HG02943 (cell line): Measurements from ENCODE around the gene ARHGAP26.

Experiments used
- ATAC-seq: cut with Tn5 transposase; IDR thresholded peaks from one replicate; pipeline ENCODE4 v1.9.1; 2021; ENCODE audit warnings: mild to moderate bottlenecking, low read depth, moderate library complexity; ENCODE audit not compliant: unreplicated experiment

Gene ARHGAP26

DNA sequence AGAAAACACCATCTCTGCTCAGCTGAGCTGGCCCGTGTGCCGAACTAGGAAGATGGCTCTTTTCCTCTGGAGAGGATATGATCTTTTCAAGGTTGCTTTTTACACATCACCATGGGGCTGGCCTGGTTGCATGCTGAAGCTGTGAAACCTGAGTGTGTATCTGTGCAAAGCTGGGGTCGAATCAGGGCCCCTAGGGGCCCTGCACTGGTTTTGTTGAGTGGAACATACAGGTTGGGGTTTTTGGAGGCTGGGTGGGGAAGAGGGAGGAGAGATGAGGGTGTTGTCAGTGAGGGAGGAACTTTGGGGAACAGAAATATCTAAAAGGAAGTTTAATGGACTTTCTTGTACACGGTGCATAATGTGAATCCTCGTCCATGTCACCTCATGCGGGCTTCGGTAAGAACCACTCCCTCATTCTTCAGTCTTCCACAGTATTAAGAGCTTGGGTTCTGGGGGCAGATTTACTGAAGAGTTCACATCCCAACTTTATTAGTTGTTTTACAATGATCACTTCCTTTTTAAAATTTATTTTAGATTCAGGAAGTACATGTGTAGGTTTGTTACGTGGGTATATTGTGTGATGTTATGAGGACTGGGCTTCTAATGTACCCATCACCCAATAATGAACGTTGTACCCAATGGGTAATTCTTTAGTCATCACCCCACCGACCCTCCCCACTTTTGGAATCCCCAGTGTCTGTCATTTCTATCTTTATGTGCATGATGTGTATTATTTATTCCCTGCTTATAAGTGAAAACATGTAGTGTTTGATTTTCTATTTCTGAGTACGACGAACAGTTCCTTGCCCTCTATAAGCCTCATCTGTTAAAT, 395.1 kb downstream of the ARHGAP26 start:
- no peak for ATAC-seq

DNA sequence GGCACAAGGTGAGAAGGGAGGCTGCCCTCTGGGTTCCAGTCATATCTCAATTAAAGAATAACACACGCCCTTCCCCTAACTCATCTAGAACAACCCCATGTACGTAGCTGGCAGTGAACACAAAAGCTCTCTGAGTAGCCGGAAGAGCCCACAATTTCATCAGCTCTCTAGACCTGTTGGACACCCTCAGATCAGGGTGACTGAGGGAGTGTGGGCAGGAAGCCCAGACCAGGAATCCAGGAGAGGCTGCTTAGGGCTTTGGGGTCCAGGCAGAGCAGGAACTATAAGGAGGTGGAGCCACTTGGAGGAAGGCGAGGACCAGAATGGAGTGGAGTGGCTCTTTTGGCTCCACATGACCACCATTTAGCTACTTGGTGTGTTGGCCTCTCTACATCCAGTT, 395.9 kb downstream of the ARHGAP26 start:
- no peak for ATAC-seq

DNA sequence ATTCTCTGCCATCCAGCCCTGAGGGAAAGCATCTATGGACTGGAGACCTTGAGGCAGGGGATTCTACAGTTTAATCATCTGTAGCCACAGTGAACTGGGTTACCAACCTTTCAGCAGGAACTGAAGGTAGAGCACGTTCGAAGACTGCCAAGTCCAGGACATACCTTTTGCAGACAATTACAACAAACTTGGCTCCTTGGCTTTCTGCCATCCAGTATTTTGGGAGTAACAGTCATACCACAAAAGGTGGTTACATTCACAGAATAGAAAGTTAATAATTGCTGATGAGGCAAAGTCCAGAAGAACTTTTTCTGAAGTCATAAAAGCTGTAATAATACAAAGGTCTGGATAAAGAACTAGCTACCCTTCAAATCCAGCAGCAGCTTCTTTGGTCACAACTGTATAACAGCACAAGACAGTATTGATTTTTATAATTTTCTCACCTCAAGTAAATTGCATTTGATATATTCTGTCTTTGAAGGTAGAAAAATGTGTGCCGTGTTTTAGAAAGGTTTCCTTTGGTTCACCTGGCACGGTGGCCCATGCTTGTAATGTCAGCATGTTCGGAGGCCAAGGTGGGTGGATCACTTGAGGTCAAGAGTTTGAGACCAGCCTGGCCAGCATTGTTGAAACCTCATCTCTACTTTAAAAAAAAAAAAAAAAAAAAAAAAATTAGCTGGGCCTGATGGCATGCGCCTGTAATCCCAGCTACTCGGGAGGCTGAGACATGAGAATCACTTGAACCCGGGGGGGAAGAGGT, 396.7 kb downstream of the ARHGAP26 start:
- peak; percentile 51 for ATAC-seq

DNA sequence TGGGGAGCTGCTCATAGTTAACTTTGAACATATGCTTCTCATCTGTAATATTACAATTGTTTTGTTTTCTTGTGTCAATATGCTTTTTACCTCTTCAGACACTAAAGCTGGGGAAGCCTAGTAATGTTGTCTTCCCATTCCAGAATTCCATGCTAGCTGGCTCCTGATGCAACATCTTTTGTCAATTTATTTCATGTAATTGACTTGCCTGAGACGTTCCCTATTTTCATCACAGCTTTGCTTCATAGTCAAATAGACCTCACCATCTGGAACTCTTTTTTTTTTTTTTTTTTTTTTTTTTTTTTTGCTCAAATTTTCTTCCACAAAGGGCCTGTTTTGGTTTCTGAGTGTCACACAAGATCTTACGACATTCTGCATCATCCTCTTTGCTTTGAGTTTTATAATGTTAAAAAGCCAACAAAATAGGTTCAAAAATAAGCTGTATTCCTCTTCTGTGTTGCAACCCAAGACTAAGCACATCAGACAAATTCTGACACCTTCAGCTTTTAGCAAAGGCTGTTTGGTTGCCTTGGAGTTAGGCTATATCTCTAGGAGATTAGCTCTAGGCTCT, 398.1 kb downstream of the ARHGAP26 start:
- no peak for ATAC-seq

DNA sequence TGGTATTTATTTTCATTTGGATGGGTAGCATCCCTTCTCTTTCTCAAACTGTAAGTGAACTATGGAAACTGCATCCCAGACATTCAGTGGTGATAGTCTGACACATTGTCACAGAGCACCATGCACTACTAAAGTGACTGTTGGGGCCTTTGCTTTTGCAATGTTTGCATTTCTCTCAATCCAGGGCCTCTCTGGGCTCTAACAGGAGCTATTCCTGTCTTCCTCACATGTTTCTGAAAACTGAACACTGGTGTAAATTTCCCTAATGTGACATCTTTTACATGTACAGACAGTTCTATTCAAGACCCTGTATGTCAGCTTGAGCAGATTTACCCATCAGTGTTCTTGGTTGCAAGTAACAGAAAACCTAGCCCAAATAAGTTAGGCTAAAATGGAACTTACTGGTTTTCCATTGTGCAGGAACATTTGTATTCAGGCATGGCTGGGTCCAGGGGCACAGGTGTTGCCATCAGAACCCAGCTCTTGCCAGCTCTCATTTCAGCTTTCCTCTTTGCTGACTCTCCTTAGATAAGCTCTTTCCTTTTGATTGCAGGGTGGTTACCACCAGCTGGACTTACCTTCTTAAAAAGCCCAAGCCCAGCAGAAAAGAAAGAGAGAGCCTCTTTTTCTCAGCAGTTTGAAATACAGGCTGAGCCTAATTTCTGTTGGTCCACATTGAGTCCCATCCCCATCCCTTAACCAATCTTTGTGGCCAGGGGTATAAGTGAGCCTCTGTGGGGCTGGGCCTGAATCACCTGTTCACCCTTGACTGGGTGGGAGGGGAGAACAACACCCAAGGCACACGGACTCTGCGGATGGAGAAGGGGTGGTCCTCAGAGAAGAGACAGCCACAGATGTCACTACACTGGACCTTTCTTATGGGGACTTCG, 399.0 kb downstream of the ARHGAP26 start:
- ATAC-seq: no peak

DNA sequence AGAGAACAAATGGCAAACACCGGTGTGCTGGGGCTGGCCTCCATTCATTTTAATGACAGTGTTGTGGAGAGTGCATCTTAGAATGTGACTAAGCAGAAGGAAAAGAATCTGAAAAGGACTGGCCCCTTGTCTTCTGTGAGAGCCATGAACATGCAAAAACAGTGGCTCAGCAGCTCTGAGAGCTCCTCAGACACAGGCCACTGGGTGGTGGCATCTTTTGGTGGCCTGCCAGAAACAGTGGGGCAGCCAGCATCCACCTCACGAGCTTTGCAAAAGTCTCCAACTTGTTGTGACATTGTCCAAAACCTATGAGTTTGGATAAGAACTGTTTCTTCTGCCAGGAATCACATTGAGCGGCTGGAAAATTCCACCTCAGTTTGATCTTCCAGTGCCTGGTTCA, 399.9 kb downstream of the ARHGAP26 start:
- ATAC-seq: no peak

DNA sequence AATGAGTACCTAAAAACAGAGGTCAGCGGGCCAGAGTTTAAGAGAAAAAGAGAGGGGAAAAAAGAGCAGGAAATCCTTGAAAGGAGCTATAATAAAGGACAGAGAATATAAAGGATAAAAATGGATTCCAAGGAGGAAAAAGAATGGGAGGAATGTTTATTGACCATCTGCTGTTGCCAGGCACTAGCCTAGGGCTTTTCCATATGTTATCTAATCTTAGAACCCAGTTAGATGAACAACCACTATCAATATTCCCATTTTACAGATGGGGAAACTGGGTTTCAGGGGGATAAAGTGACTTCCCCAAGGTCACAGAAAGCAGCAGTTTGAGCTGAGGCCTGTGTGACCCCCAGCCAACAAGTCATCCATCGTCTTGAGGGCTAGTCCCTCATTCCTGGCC, 400.8 kb downstream of the ARHGAP26 start:
- ATAC-seq: no peak

DNA sequence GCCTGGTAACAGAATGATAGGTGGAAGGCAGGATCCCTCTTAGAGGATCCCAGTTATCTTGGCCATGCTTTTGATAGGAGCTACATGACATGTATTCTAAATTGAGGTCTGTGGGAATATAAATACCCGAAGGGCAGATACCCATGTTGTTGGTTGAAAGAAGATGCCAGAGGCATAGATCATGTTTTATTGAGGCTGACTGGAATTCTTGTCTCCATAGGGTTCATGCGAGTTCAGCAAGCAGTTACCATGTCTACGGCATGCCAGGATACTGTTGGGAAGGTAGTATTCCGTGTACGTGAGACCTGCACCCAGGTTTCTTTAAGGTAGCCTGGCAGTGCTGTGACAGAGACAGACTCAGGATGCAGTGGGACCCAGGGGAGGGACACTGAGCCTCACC, 402.6 kb downstream of the ARHGAP26 start:
- no peak for ATAC-seq

DNA sequence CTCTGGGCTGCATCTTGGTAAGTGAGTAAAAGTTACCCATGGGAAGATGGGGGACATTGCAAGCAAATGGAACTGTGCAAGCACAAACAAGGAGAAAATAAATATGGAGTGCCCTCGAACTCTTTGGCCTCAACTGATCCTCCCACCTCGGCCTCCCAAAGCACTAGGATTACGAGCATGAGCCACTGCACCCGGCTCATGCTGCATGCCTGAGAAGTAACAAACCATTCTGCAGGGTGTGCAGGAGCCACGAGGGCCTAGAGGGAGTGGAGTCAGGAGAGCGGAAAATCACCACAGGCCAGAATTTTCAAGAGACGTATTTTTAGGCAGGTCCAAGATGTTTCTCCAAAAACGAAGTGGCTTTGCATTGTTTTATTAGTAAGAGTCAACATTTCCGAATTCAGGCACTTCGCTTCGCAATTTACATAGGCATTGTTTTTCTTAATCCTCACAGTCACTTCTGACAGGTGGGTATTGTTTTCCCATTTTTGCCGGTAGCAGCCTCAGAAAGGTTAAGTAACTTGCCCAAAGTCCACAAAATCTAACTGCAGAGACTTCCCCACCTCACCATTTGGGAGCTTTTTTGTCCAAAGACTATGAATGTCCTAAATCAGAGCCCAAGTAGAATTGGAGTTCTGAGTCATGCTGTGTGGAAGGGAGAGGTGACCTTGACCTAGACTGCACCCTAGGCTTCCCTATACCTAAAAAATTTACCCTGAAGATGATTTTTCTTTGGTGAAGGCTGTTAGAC, 403.1 kb downstream of the ARHGAP26 start:
- ATAC-seq: no peak

DNA sequence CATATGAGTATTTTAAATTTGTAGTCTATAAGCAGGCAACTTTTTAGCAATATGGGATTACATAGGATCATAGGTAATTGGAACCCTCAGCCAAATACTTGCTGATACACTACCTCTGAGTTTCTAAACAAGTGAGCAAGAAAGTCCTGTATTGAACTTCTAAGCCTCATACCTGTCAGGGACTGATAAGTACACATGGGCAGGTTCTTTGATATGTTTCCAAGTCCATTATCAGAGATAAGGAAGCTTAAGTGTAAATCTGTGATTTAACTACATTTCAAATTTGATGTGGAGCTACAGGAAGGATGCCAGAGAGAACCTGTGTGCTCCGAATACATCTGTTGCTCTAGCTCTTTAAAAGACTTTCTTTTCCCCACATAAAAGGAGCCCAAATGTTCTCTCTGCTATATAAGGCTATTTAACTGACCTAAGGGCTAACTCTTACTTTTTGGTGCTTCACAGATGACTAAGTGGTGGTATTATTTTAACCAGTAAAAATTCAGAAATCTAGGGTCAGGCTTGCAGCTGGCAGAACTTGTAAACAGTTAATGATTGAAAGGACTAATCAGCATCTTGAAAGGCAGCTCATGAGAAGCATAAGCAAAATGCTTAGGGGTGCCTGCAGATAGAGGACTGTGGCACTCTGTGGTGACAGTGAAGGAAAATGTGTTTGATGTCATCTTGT, 404.7 kb downstream of the ARHGAP26 start:
- ATAC-seq: peak; percentile 98

DNA sequence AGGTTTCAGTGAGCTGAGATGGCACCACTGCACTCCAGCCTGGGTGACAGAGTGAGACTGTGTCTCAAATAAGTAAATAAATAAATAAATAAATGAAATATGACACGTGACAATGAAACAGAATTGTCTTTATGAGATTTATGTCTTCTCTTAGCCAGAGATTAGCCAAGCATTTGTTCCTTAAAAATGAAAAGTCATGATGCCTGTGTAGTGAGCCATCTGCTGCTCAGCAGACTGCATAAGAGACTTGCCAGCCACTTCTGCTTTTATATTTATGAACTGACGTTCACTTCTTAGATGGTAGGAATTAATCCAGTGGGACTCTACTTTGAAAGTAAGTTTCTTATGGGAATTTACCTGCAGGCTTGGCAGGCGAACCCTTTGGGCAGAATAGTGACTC, 405.9 kb downstream of the ARHGAP26 start:
- no peak for ATAC-seq

DNA sequence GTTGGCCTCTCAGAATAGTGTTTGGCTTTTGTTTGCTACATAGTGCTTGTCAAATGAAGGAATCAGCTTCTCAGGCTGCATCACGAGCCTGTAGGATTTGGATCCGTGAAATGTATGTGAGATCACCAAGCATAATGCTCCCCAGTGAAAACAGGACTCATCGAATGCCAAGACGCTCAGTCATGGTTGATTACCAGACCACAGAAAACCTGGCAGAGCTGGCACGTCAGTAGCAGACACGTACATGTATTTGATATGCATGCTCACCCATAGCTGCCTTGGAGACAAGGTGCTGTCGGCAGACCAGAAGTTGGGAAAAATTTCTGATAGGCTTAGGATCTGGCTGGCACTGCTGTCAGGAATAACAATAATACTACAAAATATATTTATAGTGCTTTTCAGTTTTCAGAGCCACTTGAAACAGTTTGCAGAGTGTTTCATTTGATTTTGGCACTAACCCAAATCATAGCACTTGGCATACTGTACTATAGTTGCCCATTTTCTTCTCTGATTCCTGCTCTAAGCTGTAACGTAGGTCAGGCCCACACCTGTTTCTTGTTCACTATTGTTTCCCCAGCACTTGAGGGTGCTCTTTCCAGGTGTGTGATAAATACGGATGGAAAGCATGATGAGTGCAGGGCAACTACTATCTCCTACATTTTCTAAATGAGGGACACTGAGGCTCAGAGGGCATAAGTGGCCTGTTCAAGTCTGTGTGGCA, 407.2 kb downstream of the ARHGAP26 start:
- no peak for ATAC-seq

DNA sequence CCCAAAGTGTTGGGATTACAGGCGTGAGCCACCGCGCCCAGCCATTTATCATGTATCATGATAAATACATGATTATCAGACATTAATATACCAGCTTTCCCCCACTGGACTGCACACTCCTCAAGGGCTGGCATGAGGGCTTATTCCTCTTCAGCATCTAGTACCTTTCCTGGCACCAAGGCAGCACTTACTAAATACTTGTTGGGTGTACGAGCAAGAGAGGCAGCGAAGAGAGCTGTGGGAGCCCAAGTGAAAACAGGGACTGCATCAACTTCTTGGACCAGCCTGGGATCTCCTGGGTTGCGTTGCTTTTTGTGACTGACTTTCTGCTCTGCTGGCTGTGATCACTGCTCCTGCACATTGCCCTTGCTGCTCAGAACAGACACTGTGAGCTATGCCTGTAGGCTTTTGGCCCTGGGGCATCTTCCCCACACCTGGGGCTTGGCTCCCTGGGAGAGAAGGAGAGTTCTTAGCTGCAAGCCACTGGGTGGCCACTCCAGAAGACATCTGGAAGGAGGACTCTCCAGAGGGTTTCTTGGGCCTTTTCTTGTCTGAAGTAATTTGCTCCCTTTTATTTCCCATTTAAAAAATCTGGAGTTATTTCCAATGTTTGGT, 409.1 kb downstream of the ARHGAP26 start:
- ATAC-seq: no peak

DNA sequence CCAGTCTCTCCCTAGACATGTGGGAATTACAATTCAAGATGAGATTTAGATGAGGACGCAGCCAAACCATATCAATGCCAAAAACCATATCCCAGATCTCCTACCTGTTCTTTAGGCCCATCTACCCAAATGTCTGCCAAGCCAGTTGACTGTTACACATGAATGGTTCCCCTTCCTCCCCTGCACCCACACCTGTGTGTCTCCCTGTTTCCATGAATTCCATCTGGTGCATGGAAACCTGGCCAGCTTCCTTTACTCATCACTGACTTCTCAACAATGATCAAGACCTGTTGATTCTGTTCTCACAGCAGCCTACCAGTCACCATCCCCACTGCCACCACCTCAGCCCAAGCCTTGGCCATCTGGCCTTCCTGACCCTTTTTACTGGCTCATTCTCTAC, 410.6 kb downstream of the ARHGAP26 start:
- no peak for ATAC-seq

DNA sequence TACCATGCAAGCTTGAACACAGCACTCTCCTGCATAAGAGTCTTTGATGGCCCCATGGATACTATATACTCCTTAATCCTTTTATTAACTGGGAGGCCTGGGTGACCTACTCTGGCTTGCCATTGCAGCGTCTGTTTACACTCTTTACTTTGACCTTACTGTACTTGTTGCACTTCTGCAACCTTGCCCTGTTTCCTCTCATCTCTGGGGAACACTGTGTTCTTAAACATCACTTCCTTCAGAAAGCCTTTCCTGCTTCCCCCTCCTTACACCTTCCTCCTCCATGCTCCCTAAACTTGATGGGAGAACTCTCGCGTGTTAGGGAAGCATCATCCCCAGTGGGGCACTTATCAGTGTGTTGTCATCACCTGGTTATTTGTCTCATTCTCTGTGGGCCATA, 411.0 kb downstream of the ARHGAP26 start:
- ATAC-seq: no peak

DNA sequence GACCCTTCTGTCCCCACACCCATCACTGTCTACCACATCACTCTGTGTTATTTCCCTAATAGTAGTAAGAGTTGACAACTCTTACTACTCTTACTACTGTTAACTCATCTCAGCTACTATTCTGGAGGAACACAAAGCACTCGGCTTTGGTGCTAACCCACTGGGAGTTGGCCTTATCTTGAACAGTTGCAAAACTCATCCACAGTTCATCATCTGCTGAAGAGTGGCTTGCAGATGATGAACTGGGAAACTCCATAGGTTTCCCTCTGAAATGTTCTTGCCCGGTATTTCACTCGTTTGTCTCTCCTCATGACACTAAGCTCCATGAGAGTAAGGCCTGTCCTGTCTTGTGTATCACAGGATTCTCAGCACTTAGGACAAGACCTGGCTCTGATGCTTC, 411.9 kb downstream of the ARHGAP26 start:
- ATAC-seq: no peak

DNA sequence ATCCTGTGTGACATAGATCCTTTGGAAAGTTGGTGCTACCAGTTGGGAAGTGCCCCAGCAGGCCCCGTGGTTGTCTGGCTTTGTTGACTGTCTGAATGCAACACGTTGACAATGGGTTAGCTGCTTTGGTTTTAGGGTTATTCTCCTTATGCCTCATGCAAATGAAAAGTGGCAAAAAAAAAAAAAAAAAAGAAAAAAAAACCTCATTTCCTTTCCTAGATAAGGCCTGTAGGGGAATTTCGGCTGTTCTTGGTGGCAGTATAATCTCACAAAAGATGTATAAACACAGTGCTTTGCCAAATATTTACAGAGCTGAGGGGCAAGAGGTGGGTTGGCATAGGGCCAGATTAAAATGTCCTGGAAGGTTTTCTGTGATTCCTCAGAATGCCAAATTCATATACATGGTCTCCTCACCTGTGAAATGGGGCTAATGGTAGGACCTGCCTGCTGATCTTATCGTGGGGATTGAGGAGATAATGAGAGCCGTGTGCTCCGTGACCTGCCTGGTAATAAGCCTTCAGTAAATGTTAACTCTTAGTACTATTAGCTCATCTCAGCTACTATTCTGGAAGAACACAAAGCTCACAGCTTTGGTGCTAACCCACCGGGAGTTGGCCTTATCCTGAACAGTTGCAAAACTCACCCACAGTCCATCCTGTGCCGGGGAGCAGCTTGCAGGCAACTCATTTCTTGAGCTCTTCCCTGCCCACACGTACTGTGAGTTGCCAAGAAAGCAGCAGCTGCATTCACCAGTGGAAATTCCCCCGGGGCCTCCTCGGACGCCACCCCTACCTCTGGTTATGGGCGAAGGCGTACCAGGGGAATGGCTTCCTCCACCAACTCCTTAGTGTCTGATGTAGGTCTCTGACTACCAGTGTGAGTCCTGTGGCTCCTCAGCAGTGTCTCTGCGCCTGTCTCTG, 413.0 kb downstream of the ARHGAP26 start:
- ATAC-seq: peak; percentile 57
